Measurements from ENCODE around the gene EXOSC6.
"Not testable (repeated sequence)": the region's sequence is repeated elsewhere in the genome, so short reads cannot be mapped to it uniquely, and the experiment has no call there.

DNA sequence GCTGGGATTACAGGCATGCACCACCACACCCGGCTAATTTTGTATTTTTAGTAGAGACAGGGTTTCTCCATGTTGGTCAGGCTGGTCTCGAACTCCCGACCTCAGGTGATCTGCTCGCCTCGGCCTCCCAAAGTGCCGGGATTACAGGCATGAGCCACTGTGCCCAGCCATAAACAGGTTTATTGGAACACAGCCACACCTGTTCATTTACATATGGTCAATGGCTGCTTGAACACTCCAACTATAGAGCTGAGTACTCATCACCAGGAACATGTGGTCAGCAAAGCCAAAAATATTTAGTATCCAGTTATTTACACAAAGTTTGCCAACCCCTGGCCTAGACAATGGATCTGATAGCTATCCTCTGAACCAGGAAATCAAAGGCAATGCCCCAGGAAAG is 8.2 kb upstream of the EXOSC6 start:
- not testable (repeated sequence) for TF ChIP-seq SMC3 (conservative IDR thresholded peaks at IDR 0.05; ENCODE audit: poor library complexity); TAF1 (IDR thresholded peaks at IDR 0.05; ENCODE audit: low read depth)
- TF ChIP-seq, protein P1, sequence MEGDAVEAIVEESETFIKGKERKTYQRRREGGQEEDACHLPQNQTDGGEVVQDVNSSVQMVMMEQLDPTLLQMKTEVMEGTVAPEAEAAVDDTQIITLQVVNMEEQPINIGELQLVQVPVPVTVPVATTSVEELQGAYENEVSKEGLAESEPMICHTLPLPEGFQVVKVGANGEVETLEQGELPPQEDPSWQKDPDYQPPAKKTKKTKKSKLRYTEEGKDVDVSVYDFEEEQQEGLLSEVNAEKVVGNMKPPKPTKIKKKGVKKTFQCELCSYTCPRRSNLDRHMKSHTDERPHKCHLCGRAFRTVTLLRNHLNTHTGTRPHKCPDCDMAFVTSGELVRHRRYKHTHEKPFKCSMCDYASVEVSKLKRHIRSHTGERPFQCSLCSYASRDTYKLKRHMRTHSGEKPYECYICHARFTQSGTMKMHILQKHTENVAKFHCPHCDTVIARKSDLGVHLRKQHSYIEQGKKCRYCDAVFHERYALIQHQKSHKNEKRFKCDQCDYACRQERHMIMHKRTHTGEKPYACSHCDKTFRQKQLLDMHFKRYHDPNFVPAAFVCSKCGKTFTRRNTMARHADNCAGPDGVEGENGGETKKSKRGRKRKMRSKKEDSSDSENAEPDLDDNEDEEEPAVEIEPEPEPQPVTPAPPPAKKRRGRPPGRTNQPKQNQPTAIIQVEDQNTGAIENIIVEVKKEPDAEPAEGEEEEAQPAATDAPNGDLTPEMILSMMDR (IDR thresholded peaks at IDR 0.05; ENCODE audit: poor library complexity, severe bottlenecking) = not testable (repeated sequence)
